Stimulated activated CD4-positive, alpha-beta T cell treated with anti-CD3 and anti-CD28 coated beads, TNF-alpha, amount 100 ng/mL, for 24 hours (primary cell): ENCODE results near the gene RASL10B.
A peak's percentile ranks its signal among the peaks of the same experiment; 100 is the strongest.
"Not testable (repeated sequence)": the region's sequence is repeated elsewhere in the genome, so short reads cannot be mapped to it uniquely, and the experiment has no call there.

ENCODE experiments used
- DNase-seq, 3 experiments: peaks; one replicate each; pipeline ENCODE4 v3.0.0-alpha.2; 2020; ENCODE audit warnings: low read depth in 3 of 3

The RASL10B gene

GRCh38 chr17:35742896-35743477 is 11.5 kb downstream of the RASL10B start:
- DNase-seq: no peak

DNA sequence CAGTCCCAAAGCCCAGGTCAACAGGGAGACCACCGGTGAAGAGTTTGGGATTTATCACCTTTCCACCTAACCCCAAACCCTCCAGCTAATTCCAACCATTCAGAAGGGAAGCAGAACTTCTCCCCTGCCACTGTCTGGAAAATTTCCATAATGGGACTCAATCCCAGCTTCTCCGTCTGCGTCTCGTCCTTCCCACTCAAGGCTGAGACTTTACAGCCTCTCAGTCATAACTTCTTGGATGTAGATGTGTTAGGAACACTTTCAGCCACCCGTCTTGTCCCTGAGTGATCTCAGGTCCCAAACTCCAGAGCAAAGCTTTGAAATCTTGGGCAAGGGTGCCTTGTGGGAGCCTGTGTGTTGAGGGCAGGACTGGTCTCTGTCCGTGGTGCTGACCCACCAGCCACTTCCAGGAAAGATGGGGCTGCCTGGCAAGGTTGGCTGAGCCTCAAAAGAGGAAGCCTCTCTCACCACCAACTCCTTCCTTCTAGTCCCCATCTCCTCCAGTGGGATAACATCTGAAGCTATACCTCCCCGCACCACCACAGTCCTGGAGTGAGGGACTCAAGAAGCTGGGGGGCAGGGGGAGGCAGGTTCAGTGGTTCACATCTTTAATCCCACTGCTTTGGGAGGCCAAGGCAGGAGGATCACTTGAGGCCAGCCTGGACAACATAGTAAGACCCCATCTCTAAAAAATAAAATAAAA is 12.3 kb downstream of the RASL10B start:
- no peak for DNase-seq

GRCh38 chr17:35744830-35745229 is 13.4 kb downstream of the RASL10B start:
- no peak for DNase-seq

- no peak for DNase-seq
These were observed 13.8 kb downstream of the RASL10B start for GRCh38 chr17:35745246-35745645.

DNA sequence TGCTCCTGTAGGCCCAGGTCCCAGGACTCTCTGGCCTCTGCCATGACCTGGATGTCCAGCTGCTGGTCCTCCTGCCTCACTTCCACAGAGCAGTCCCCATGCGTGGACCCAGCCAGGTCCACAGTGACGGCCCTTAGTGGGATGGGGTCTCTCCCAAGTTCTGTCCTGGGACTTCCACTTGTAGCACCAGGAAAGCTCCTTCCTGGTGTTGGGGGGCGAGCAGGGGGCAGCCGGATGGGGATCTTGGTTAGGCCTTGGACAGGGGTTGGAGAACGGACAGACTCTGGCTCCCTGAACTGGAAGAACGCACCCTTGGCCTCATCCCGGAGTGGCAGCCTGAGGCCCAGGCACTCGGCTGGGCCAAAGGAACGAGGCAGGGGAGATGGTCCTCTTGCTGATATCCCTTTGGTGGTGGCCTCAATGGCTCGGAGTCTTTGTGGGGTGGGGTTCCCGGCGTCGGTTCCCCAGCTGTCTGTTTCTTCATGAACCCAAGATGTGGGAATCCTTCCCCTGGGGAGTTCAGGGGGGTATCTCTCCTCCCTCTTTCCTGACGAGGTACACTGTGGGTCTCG is 14.4 kb downstream of the RASL10B start:
- no peak for DNase-seq

GRCh38 chr17:35747540-35748017 is 16.1 kb downstream of the RASL10B start:
- DNase-seq: peak; percentile 54 to 79 (median 64)

DNA sequence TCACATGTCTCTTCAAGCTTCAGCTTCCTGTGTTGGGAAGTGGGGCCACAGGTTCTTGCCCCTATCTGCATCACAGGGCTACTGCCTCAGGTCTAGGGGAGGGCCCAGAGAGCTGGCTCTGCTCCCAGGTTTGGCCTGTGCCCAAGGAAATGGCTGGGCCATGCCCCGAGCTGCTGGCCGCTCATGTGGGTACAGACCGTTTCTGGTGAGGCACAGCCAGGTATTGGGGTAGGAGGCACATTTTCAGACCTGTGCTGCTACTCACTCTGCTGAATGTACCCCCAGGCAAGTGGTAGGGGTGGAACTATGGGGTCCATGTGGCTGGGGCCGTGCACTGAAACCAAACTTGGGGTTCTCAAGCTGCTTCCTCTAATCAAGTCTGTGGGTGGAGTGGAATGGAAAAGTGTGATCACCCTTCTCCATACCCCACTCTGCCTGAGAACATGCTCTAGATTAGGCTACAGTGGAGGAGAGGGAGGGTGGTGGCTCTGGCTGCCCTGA is 17.0 kb downstream of the RASL10B start:
- no peak for DNase-seq

- no peak for DNase-seq
These were observed 17.5 kb downstream of the RASL10B start for GRCh38 chr17:35748979-35749378.

GRCh38 chr17:35749560-35750412 is 18.3 kb downstream of the RASL10B start:
- DNase-seq: no peak

DNA sequence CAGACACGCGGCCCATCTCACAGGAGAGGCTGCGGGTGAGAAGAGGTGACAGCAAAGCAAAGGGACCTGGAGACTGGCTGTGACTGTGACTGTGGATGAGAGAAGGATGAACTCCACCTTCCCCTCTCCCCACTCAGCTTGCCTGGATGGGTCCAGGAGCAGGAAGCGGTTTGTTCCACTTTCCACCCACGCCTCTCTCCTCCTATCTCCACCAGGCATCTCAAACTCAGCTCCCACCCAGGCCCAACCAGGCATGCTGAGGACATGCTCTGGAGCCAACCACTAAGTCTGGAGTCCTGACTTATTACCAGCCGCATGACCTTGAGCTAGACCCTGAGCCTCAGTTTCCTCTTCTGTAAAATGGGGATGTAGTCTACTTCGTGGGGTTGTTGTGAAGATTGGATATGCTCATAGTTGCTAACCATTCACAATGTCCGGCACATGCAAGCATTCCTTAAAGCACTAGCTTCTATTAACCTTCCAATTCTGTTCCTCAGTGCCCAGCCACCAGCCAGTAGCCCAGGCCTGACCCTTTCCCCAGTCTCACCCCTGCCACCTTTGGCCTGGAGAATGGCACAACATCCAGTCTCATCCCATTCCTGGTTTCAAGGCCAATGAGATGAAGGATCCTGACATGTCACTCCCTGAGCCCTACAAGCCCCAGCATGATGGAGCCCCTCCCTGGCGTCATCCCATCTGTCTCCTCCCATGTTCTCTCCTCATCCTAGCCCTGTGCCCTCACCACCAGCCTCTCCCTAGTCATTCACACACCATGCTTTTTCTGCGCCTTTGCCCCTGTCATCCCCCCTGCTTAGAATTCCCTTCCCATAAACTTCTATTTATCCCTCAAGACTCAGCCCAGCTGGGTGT is 19.3 kb downstream of the RASL10B start:
- DNase-seq: no peak

- DNase-seq: not testable (repeated sequence)
These were observed 20.1 kb downstream of the RASL10B start for GRCh38 chr17:35751541-35751940.

- no peak for DNase-seq
These were observed 21.0 kb downstream of the RASL10B start for GRCh38 chr17:35752471-35752870.

GRCh38 chr17:35752945-35753764 is 21.7 kb downstream of the RASL10B start, which contains the start of gene GAS2L2:
GAS2L2 (minus strand) TSS chr17:35753239; CDS start chr17:35752850, 389 bp downstream.
- no peak for DNase-seq

DNA sequence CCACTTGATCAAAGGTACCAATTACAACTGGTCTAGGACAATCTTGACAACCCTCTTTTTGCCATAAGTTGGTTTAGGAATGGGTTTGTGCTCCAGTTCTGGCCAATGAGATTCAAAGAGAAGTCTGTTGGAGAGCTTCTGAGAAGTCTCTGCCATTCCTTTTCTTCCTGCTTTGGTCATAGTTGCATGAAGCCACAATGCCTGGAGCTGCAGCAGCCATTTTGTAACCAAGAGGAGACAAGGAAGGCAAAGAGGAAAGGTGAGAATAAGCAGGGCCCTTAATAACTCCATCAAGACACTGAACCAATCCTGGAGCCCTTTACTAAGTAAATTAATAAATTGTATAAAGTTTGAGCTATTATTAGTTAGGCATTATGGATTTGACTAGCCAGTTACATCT is 25.8 kb downstream of the RASL10B start:
- DNase-seq: no peak

DNA sequence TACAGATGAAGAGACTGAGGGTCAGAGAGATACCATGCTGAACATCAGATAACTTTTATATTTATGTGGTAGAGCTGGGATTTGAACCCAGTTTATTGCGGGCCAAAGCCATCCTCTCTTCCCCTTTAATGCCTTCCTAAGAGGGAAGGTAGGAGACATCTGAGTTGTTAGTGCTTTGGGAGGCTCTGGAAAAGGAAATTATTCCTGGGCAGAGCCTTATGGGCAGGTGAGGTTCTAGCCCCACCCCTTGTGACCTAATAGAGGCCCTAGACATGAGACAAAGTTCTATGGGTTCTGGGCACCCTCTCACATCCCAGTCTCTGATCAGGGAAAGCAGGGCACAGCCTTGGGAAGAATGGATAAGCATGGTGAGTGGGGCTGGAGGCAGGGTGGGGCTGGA is 29.1 kb downstream of the RASL10B start, which contains the start of gene C17orf50:
Gene C17orf50 (plus strand): TSS at position 301 of the 400 bp plus-strand sequence. CDS start 55 bp downstream, at position 356.
- no peak for DNase-seq

DNA sequence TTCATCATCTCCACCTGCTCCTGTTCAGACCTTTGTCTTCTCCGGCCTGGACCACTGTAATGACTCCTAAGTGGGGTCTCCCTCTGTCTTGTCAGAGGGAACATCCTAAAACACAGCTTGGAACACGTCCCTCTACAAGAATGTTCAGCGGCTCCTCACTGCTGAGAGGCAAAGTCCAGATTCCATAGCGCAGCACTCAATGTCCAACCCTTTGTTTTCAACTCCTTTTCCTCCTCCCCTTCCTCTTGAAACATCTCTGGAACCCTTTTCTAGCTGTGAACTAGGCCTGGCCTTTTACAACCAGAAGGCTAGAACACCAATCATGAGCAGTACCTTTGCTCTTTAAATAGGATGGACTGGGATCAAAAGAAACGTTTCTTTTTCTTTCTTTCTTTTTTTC is 30.2 kb downstream of the RASL10B start:
- no peak for DNase-seq

- DNase-seq: no peak
These were observed 32.3 kb downstream of the RASL10B start for GRCh38 chr17:35763767-35764122.

- peak; percentile 66 to 88 (median 72) for DNase-seq
These were observed 32.9 kb downstream of the RASL10B start for GRCh38 chr17:35764123-35764991.
